ENCODE measurements around the gene IRF2BP2.

IRF2BP2 gene

GRCh38 chr1:234555390-234556024 lies 54.5 kb downstream of the IRF2BP2 start:
- no peak overlapping the region for H3K4me3 ChIP-seq (ENCODE audit: low read length)
- no peaks in the 10 kb centered on the region for H3K9me3 ChIP-seq (ENCODE audit: control insufficient read depth, low read depth, low read length)
- H3K9ac ChIP-seq (ENCODE audit: low read length): no peak overlapping the region
- no peaks in the 10 kb centered on the region for H3K27me3 ChIP-seq (ENCODE audit: control insufficient read depth, insufficient read depth, low read length)
- no peaks in the 10 kb centered on the region for H3K4me1 ChIP-seq (ENCODE audit: control insufficient read depth, low read depth, low read length)
- H3K27ac ChIP-seq (ENCODE audit: low read length): no peak overlapping the region
- no peaks in the 10 kb centered on the region for H3K36me3 ChIP-seq (ENCODE audit: control insufficient read depth, low read depth, low read length)

GRCh38 chr1:234554698-234555311 lies 55.2 kb downstream of the IRF2BP2 start:
- Histone ChIP-seq H3K4me3 (ENCODE audit: low read length) (no peak overlapping the region), H3K27ac (ENCODE audit: low read length) (no peak overlapping the region), H3K4me1 (ENCODE audit: control insufficient read depth, low read depth, low read length) (no peaks in the 10 kb centered on the region), H3K9ac (ENCODE audit: low read length) (no peak overlapping the region), H3K9me3 (ENCODE audit: control insufficient read depth, low read depth, low read length) (no peaks in the 10 kb centered on the region), H3K36me3 (ENCODE audit: control insufficient read depth, low read depth, low read length) (no peaks in the 10 kb centered on the region), H3K27me3 (ENCODE audit: control insufficient read depth, insufficient read depth, low read length) (no peaks in the 10 kb centered on the region)

Data from iPS-18a (cell line).